ENCODE data around the gene PIP4P1.

PIP4P1 gene

GRCh38 chr14:20427231-20428009 lies 33.8 kb downstream of the PIP4P1 start:
- DNase-seq (ENCODE audit: insufficient read length, low spot score) (no peak), FAIRE-seq (no peak)
- TF ChIP-seq, protein P1, sequence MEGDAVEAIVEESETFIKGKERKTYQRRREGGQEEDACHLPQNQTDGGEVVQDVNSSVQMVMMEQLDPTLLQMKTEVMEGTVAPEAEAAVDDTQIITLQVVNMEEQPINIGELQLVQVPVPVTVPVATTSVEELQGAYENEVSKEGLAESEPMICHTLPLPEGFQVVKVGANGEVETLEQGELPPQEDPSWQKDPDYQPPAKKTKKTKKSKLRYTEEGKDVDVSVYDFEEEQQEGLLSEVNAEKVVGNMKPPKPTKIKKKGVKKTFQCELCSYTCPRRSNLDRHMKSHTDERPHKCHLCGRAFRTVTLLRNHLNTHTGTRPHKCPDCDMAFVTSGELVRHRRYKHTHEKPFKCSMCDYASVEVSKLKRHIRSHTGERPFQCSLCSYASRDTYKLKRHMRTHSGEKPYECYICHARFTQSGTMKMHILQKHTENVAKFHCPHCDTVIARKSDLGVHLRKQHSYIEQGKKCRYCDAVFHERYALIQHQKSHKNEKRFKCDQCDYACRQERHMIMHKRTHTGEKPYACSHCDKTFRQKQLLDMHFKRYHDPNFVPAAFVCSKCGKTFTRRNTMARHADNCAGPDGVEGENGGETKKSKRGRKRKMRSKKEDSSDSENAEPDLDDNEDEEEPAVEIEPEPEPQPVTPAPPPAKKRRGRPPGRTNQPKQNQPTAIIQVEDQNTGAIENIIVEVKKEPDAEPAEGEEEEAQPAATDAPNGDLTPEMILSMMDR (IDR thresholded peaks at IDR 0.05; ENCODE audit: insufficient read depth, missing control alignments), result no peak

DNA sequence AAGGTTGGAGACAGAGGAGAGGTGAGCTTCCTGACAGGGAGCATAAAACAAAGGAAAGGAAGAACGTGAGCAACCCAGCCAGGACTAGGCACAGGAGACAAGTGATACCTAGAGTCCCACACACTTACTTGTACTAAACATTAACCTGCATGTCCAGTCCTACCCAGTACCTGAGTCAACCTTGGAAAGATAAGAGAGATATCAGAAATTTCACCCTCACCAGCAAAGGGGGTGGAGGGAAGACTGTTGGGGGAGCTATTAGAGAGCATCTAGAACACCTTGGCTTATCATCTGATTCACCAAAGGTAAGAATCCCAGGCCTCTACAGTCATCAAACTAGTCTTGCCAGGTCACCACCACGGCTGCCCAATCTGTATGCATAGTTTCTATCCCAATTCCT lies 36.4 kb downstream of the PIP4P1 start:
- FAIRE-seq, result no peak
- TF ChIP-seq, protein P1 (IDR thresholded peaks at IDR 0.05; ENCODE audit: insufficient read depth, missing control alignments), result no peak

GRCh38 chr14:20422886-20423285 lies 38.3 kb downstream of the PIP4P1 start:
- DNase-seq (ENCODE audit: insufficient read length, low spot score) (no peak), FAIRE-seq (no peak)
- TF ChIP-seq, protein P1 (IDR thresholded peaks at IDR 0.05; ENCODE audit: insufficient read depth, missing control alignments), result no peak

More for the DNA sequence above, 36.4 kb downstream of the PIP4P1 start:
- no peak for DNase-seq (ENCODE audit: insufficient read length, low spot score)

DNA sequence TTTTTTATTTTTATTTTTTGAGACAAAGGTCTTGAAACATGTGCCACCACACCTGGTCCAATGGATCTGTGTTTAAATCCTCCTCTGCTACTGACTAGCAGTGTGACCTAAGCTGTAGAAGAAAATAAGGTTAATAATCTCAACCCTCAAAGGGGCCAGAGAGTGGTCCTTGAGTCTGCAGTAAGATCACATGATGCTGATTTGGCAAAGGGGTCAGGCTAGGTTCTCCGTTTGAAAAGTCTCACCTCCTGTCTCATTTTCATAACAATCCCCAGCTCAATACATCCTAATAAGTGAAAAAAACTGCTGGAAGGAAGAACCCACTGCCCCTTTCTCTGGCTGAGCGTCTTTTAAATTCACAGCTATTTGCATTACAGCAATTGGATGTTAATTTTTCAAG lies 40.0 kb downstream of the PIP4P1 start:
- DNase-seq (ENCODE audit: insufficient read length, low spot score) (no peak), FAIRE-seq (no peak)
- TF ChIP-seq, protein P1 (IDR thresholded peaks at IDR 0.05; ENCODE audit: insufficient read depth, missing control alignments), result no peak

GRCh38 chr14:20419419-20419818 lies 41.8 kb downstream of the PIP4P1 start:
- TF ChIP-seq, protein P1 (IDR thresholded peaks at IDR 0.05; ENCODE audit: insufficient read depth, missing control alignments), result no peak
- FAIRE-seq, result no peak
- no peak for DNase-seq (ENCODE audit: insufficient read length, low spot score)

DNA sequence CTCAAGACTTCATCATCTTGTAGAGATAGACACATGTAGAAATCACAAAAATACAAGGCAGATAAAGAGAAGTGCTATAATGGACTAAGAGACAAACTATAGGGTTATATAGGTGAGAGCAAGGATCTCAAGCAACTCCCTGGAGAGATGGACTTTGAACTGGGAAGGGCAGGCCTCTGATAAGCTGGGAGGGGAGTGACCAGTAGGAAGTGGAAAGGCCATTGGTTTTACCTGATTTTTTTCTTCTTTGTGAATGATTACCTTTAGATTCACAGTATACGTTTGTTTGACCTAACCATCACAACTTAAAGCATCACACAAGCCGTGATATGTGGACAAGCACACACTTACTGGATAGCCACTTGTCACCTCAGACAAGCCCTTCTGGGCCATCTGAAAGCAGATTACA lies 42.7 kb downstream of the PIP4P1 start:
- FAIRE-seq, result no peak
- TF ChIP-seq, protein P1 (IDR thresholded peaks at IDR 0.05; ENCODE audit: insufficient read depth, missing control alignments), result no peak

More for the DNA sequence above, 42.7 kb downstream of the PIP4P1 start:
- no peak for DNase-seq (ENCODE audit: insufficient read length, low spot score)
